Omental fat pad (tissue), 4 donors: ENCODE results near the gene ZFPL1. TPM values are rescaled to one million over a fixed set of nuclear protein-coding genes. Genes with fewer than 3 reads are reported as not detected.

ENCODE experiments used
- ATAC-seq: fragments of 150-250 bp; one replicate; pipeline ENCODE4 v1.9.1; 2016; ENCODE audit warnings: mild to moderate bottlenecking, moderate library complexity; ENCODE audit not compliant: low FRiP score
- DNase-seq: peaks from one replicate; pipeline ENCODE4 v3.0.0-alpha.2; 2019; ENCODE audit warnings: low spot score
- CTCF ChIP-seq, 3 donors: fragments of 450-650 bp; IDR thresholded peaks; one replicate each; pipeline ENCODE4 v1.5.1; 2016 to 2017; ENCODE audit warnings: antibody characterized with exemption in 3 of 3, mild to moderate bottlenecking in 3 of 3, moderate library complexity in 2 of 3
- total RNA-seq, 4 donors: library from RNA; depleted of rRNA; stranded (reverse); fragments of >200 nt; gene quantifications; one replicate each; pipeline ENCODE4 v1.1.0, GENCODE V29; 2016

The ZFPL1 gene
- total RNA-seq, 4 donors from 2014 or later = 21.3 to 44.5 (median 32.6) TPM

GRCh38 chr11:65078786-65079342 lies 5.2 kb upstream of the ZFPL1 start:
- TF ChIP-seq CTCF (IDR thresholded peaks at IDR 0.05) = no peak
- no peak for DNase-seq

GRCh38 chr11:65083134-65083833 lies 738 bp upstream of the ZFPL1 start:
- TF ChIP-seq CTCF (IDR thresholded peaks at IDR 0.05) = no peak

More at GRCh38 chr11:65078786-65079342, 5.2 kb upstream of the ZFPL1 start:
- ATAC-seq = no peak

DNA sequence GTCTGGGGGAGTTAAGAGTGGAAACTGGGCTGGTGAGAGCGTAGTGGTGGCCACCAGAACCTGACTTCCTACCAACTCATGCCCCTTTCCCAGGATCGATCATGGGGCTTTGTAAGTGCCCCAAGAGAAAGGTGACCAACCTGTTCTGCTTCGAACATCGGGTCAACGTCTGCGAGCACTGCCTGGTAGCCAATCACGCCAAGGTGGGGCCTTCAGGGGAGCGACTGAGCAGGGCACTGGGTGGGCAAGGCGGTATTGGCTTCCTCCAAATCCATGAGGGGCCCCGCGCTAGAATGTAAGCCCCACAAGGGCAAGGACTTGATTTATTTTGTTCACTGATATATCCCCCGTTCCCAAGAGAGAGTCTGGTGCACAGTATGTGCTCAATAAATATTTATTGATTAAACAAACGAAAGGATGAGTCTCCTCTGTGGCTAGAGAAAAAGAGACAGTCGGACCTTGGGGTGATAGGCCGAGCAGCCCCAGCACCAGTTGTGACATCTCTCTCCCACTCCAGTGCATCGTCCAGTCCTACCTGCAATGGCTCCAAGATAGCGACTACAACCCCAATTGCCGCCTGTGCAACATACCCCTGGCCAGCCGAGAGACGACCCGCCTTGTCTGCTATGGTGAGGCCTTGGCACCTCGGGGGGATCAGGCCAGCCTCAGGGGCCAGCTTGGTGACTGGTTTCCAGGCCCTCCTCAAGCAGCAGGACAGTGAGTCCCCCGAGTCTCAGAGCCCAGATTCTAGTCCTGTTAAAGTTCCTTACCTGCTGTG lies 765 bp downstream of the ZFPL1 start:
- no peak for DNase-seq
- no peak for ATAC-seq
- no peak for TF ChIP-seq CTCF (IDR thresholded peaks at IDR 0.05)

More at GRCh38 chr11:65083134-65083833, 738 bp upstream of the ZFPL1 start:
- no peak for ATAC-seq
- no peak for DNase-seq

GRCh38 chr11:65085446-65085845 lies 1.4 kb downstream of the ZFPL1 start:
- DNase-seq = no peak
- ATAC-seq = no peak
- no peak for TF ChIP-seq CTCF (IDR thresholded peaks at IDR 0.05)

GRCh38 chr11:65086809-65087208 lies 2.8 kb downstream of the ZFPL1 start:
- TF ChIP-seq CTCF (IDR thresholded peaks at IDR 0.05) = no peak
- DNase-seq = no peak
- no peak for ATAC-seq

DNA sequence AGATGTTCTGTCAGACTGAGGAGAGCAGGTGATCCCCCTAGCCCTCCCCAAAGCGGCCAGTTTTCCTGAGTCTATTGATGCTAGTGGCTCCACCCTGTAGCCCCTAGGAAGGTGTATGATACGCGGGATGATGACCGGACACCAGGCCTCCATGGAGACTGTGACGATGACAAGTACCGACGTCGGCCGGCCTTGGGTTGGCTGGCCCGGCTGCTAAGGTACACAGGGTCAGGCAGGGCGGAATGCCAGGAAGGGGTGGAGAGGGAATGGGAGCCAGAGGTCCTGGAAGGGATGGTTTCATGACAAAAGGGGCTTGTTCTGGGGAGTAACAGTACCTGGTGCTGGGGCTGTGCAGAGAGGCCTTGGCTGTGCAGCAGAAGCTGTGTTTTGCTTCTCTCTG lies 3.2 kb downstream of the ZFPL1 start:
- ATAC-seq (no peak), DNase-seq (no peak)
- TF ChIP-seq CTCF (IDR thresholded peaks at IDR 0.05) = no peak
